ENCODE measurements around the gene DPF1. TPM values are rescaled to one million over a fixed set of nuclear protein-coding genes. Genes with fewer than 3 reads are reported as not detected.
"Not testable (repeated sequence)": the region's sequence is repeated elsewhere in the genome, so short reads cannot be mapped to it uniquely, and the experiment has no call there.

DPF1 gene
- total RNA-seq, 2 experiments from 2014 or later = 7.6 to 11.3 TPM

DNA sequence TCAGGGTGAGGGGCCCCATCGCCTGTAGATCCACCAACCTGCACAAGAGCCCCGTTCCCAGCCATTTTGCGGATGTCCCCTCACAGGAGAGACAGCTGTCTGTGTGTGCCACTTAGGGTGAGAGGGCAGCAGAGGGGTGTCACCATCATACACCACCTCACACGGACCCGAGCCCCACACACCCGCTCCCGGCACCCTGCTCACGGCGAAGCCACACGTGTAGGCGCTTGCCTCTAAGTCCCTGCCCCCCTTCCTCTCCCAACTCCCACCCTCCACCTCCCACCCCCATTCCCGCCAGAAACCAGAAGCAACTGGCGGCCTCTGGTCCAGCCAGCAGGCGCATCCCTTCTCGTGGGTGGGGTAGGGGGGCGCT, 4.0 kb upstream of the DPF1 start:
- no peak for DNase-seq (ENCODE audit: low spot score)
- Histone ChIP-seq H3K9me3 (ENCODE audit: low read length) (no peaks in the 10 kb centered on the region), H3K4me2 (ENCODE audit: low read length) (no peak overlapping the region), H4K20me1 (ENCODE audit: insufficient read depth, low read length) (no peaks in the 10 kb centered on the region), H3K4me1 (ENCODE audit: insufficient read depth, low read length, poor library complexity, severe bottlenecking) (peaks cover 23% of the 10 kb centered on the region), H3K4me3 (ENCODE audit: low read depth, low read length, poor library complexity, severe bottlenecking) (no peak overlapping the region), H3K79me2 (ENCODE audit: insufficient read depth, low read depth, low read length) (no peaks in the 10 kb centered on the region), H2AFZ (ENCODE audit: low read length) (no peak overlapping the region), H3K36me3 (ENCODE audit: insufficient read depth, low read length) (no peaks in the 10 kb centered on the region), H3K27ac (ENCODE audit: low read depth, low read length, poor library complexity, severe bottlenecking) (no peak overlapping the region), H3K9me2 (ENCODE audit: insufficient read depth, low read length) (no peaks in the 10 kb centered on the region)
- TF ChIP-seq EZH2phosphoT487 (IDR thresholded peaks at IDR 0.05; ENCODE audit: borderline replicate concordance, low read depth, low read length) = no peak
- TF ChIP-seq, protein P1, sequence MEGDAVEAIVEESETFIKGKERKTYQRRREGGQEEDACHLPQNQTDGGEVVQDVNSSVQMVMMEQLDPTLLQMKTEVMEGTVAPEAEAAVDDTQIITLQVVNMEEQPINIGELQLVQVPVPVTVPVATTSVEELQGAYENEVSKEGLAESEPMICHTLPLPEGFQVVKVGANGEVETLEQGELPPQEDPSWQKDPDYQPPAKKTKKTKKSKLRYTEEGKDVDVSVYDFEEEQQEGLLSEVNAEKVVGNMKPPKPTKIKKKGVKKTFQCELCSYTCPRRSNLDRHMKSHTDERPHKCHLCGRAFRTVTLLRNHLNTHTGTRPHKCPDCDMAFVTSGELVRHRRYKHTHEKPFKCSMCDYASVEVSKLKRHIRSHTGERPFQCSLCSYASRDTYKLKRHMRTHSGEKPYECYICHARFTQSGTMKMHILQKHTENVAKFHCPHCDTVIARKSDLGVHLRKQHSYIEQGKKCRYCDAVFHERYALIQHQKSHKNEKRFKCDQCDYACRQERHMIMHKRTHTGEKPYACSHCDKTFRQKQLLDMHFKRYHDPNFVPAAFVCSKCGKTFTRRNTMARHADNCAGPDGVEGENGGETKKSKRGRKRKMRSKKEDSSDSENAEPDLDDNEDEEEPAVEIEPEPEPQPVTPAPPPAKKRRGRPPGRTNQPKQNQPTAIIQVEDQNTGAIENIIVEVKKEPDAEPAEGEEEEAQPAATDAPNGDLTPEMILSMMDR (conservative IDR thresholded peaks at IDR 0.05; ENCODE audit: low read length) = no peak
- intact Hi-C loops (cut with micrococcal nuclease; ENCODE audit: unreplicated experiment) = loop anchor here (2.0 to 10.0 kb wide), 2 partner anchors 179 to 253 kb away; no protein-coding TSS in a partner anchor
- ChIA-PET CTCF (ENCODE audit: unreplicated experiment) (no interaction called here), POLR2A (interaction anchor here (0.8 kb wide), 1 partner anchor 9 kb away, joined by 3 read pairs; no protein-coding TSS in a partner anchor)
- BruUV-seq (replicated peaks) = no TSS peak

DNA sequence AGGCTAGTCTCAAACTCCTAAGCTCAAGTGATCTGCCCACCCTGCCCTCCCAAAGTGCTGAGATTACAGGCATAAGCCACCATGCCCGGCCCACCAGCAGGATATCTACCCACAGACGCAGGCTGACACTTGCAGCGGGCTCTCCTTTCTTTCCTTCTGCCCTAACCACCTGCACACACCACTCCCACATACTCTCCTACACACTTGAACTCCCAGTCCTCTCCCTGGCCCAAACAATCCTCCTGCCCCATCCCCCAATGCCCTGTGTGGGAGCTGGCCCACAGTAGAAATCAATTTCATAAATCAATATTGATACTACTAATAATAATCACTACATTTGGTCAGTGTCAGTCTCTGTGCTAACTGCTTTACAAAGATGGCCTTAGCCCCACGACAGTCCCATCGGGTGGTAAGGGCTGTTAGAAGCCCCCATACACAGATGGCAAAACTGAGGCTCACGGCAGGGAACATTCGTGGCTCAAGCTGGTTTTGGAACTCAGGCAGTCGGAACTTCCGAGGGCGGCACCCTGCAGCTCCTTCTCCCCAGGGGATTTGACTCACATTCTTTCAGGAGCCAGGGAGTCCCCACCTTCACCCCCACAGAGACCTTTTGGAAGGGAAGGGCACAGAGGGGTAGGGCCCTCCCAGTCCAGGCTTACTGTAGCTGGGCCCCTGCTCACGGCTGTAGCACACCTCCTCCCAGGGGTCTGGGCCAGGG, 3.4 kb upstream of the DPF1 start:
- no peaks in the 10 kb centered on the region for H3K9me3 ChIP-seq (ENCODE audit: low read length)
- POLR2A ChIA-PET = interaction anchor here (0.6 to 0.8 kb wide), 2 partner anchors 10 to 114 kb away, joined by 3 read pairs; no protein-coding TSS in a partner anchor

GRCh38 chr19:38224863-38225218, 819 bp upstream of the DPF1 start:
- H3K4me2 ChIP-seq (ENCODE audit: low read length) = peak overlapping the region; percentile 74; the same call in 1 of the 2 replicates
- intact Hi-C loops (cut with micrococcal nuclease; ENCODE audit: unreplicated experiment) = loop anchor here (1.0 to 10.0 kb wide), 3 partner anchors 83 to 323 kb away; no protein-coding TSS in a partner anchor
- H3K36me3 ChIP-seq (ENCODE audit: insufficient read depth, low read length); DNase-seq (ENCODE audit: low spot score); H4K20me1 ChIP-seq (ENCODE audit: insufficient read depth, low read length); H2AFZ ChIP-seq (ENCODE audit: low read length); H3K9me2 ChIP-seq (ENCODE audit: insufficient read depth, low read length); BruUV-seq (replicated peaks); H3K9me3 ChIP-seq (ENCODE audit: low read length); H3K27ac ChIP-seq (ENCODE audit: low read depth, low read length, poor library complexity, severe bottlenecking); H3K79me2 ChIP-seq (ENCODE audit: insufficient read depth, low read depth, low read length); CTCF ChIA-PET (ENCODE audit: unreplicated experiment): not testable (repeated sequence)
- peak overlapping the region; percentile 76 for H3K4me3 ChIP-seq (ENCODE audit: low read depth, low read length, poor library complexity, severe bottlenecking)
- POLR2A ChIA-PET = interaction anchor here (0.6 kb wide), 1 partner anchor 325 kb away, joined by 3 read pairs; no protein-coding TSS in a partner anchor
- H3K4me1 ChIP-seq (ENCODE audit: insufficient read depth, low read length, poor library complexity, severe bottlenecking) = peaks cover 26% of the 10 kb centered on the region

More for the DNA sequence above, 3.4 kb upstream of the DPF1 start:
- intact Hi-C loops (cut with micrococcal nuclease; ENCODE audit: unreplicated experiment) = loop anchor here (2.0 to 10.0 kb wide), 2 partner anchors 179 to 253 kb away; no protein-coding TSS in a partner anchor
- Histone ChIP-seq H3K4me1 (ENCODE audit: insufficient read depth, low read length, poor library complexity, severe bottlenecking) (peaks cover 26% of the 10 kb centered on the region), H3K27ac (ENCODE audit: low read depth, low read length, poor library complexity, severe bottlenecking) (no peak overlapping the region), H3K4me2 (ENCODE audit: low read length) (no peak overlapping the region), H3K36me3 (ENCODE audit: insufficient read depth, low read length) (no peaks in the 10 kb centered on the region), H2AFZ (ENCODE audit: low read length) (no peak overlapping the region), H3K9me2 (ENCODE audit: insufficient read depth, low read length) (no peaks in the 10 kb centered on the region), H3K4me3 (ENCODE audit: low read depth, low read length, poor library complexity, severe bottlenecking) (no peak overlapping the region), H3K79me2 (ENCODE audit: insufficient read depth, low read depth, low read length) (no peaks in the 10 kb centered on the region), H4K20me1 (ENCODE audit: insufficient read depth, low read length) (no peaks in the 10 kb centered on the region)
- TF ChIP-seq EZH2phosphoT487 (IDR thresholded peaks at IDR 0.05; ENCODE audit: borderline replicate concordance, low read depth, low read length) = no peak
- TF ChIP-seq, protein P1 (conservative IDR thresholded peaks at IDR 0.05; ENCODE audit: low read length) = no peak
- no TSS peak for BruUV-seq (replicated peaks)
- no peak for DNase-seq (ENCODE audit: low spot score)
- CTCF ChIA-PET (ENCODE audit: unreplicated experiment) = no interaction called here
